ENCODE measurements around the gene UNC5C. TPM values are rescaled to one million over a fixed set of nuclear protein-coding genes. Genes with fewer than 3 reads are reported as not detected.

The UNC5C gene
- polyA plus RNA-seq, 1 of the 3 experiments (the other 2 are of a cell fraction) = 3.3 TPM

DNA sequence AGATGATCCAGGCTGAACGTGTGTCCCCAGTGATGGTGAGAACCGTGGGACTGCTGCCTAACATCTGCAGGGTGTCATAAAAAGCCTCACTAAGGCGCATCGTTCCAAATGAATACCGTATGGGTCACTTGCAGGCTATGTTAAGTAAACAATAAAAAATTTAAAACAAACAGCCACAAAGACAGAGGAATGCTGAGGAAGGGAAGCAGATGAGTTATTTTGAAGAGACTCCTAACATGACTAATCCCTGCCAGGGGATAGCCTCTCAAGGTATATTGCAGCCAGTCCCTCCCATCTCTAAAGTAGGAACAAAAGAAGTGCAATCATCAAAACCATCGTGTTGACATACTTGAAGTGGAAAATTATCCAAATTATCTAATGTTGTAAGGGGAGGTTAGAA is 83.8 kb downstream of the UNC5C start (continued):
- no peak for TF ChIP-seq PBX3 (IDR thresholded peaks at IDR 0.05)
- no peak for TF ChIP-seq JUND (IDR thresholded peaks at IDR 0.05)
- TF ChIP-seq EP300 (IDR thresholded peaks at IDR 0.05; ENCODE audit: borderline replicate concordance in 1 of 2, low read depth in 1 of 2, low read length in 1 of 2) = no peak
- TF ChIP-seq GATA2 (CRISPR knock-in tag; IDR thresholded peaks at IDR 0.05) = no peak

GRCh38 chr4:95462921-95463320 is 85.9 kb downstream of the UNC5C start:
- H2AFZ ChIP-seq (ENCODE audit: low read depth) = no peak overlapping the region
- H3K27ac ChIP-seq (ENCODE audit: low read depth in 2 of 2, low read length in 1 of 2) = peak overlapping the region in 1 of 2 experiments; percentile 79; a peak in 2 of 4 replicates
- H3K4me3 ChIP-seq (ENCODE audit: low read depth in 2 of 2, low read length in 1 of 2) = no peak overlapping the region; a peak in 1 of 4 replicates
- H3F3A ChIP-seq (replicated peaks; ENCODE audit: insufficient read depth) = no peaks in the 10 kb centered on the region
- TF ChIP-seq JUND (IDR thresholded peaks at IDR 0.05) (no peak), RAD21 (IDR thresholded peaks at IDR 0.05; ENCODE audit: low read length) (no peak), GATA2 (CRISPR knock-in tag; IDR thresholded peaks at IDR 0.05) (peak; percentile 33; the same call in 1 of the 2 replicates), ELF1 (IDR thresholded peaks at IDR 0.05) (no peak), FOXM1 (IDR thresholded peaks at IDR 0.05; ENCODE audit: low read depth) (no peak)
- ChIA-PET CTCF (no interaction called here), POLR2A (no interaction called here)
- no peak overlapping the region for H3K9ac ChIP-seq
- no peak for DNase-seq
- peaks cover 0 to 17% of the 10 kb centered on the region in 2 experiments; a peak in 2 of 4 replicates for H3K4me1 ChIP-seq (ENCODE audit: control insufficient read depth in 1 of 2, insufficient read depth in 2 of 2, low read depth in 1 of 2, low read length in 1 of 2)
- no peaks in the 10 kb centered on the region for H3K79me2 ChIP-seq (ENCODE audit: insufficient read depth)
- no peaks in the 10 kb centered on the region for H3K9me2 ChIP-seq
- H3K9me3 ChIP-seq = no peaks in the 10 kb centered on the region
- H4K20me1 ChIP-seq (ENCODE audit: insufficient read depth) = no peaks in the 10 kb centered on the region
- 89% methylated on average over 8 of the region's 8 CpGs for WGBS (ENCODE audit: low lambda C conversion rate)
- no peak overlapping the region for H3K4me2 ChIP-seq
- H3K27me3 ChIP-seq (ENCODE audit: insufficient read depth) = no peaks in the 10 kb centered on the region
- H3K36me3 ChIP-seq (replicated peaks in 1 of 2; ENCODE audit: control insufficient read depth in 1 of 2, insufficient read depth in 2 of 2, low read length in 1 of 2) = peaks cover 0 to 4% of the 10 kb centered on the region in 2 experiments

- H3K9me2 ChIP-seq = no peaks in the 10 kb centered on the region
- peaks cover 0 to 7% of the 10 kb centered on the region in 2 experiments; a peak in 2 of 4 replicates for H3K4me1 ChIP-seq (ENCODE audit: control insufficient read depth in 1 of 2, insufficient read depth in 2 of 2, low read depth in 1 of 2, low read length in 1 of 2)
- no peak overlapping the region for H2AFZ ChIP-seq (ENCODE audit: low read depth)
- H3F3A ChIP-seq (replicated peaks; ENCODE audit: insufficient read depth) = no peaks in the 10 kb centered on the region
- H4K20me1 ChIP-seq (ENCODE audit: insufficient read depth) = no peaks in the 10 kb centered on the region
- peaks cover 0 to 4% of the 10 kb centered on the region in 2 experiments for H3K36me3 ChIP-seq (replicated peaks in 1 of 2; ENCODE audit: control insufficient read depth in 1 of 2, insufficient read depth in 2 of 2, low read length in 1 of 2)
- H3K9ac ChIP-seq = no peak overlapping the region
- TF ChIP-seq EZH2phosphoT487 (IDR thresholded peaks at IDR 0.05; ENCODE audit: borderline replicate concordance, low read depth) = no peak
- no peak for TF ChIP-seq GATA2 (CRISPR knock-in tag; IDR thresholded peaks at IDR 0.05)
- no peak for TF ChIP-seq MEF2A (IDR thresholded peaks at IDR 0.05; ENCODE audit: borderline replicate concordance, low read depth)
- TF ChIP-seq, protein P1, sequence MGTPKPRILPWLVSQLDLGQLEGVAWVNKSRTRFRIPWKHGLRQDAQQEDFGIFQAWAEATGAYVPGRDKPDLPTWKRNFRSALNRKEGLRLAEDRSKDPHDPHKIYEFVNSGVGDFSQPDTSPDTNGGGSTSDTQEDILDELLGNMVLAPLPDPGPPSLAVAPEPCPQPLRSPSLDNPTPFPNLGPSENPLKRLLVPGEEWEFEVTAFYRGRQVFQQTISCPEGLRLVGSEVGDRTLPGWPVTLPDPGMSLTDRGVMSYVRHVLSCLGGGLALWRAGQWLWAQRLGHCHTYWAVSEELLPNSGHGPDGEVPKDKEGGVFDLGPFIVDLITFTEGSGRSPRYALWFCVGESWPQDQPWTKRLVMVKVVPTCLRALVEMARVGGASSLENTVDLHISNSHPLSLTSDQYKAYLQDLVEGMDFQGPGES (IDR thresholded peaks at IDR 0.05; ENCODE audit: low read depth, low read length) = no peak
- TF ChIP-seq PBX3 (IDR thresholded peaks at IDR 0.05) = no peak
- no peak for TF ChIP-seq TCF12 (IDR thresholded peaks at IDR 0.05)
- TF ChIP-seq POLR2AphosphoS5 (IDR thresholded peaks at IDR 0.05; ENCODE audit: low read depth, low read length) = no peak
- no peak for DNase-seq
- WGBS (ENCODE audit: low lambda C conversion rate) = 84% methylated on average over 4 of the region's 4 CpGs
- no peaks in the 10 kb centered on the region for H3K9me3 ChIP-seq
- no peak overlapping the region for H3K4me3 ChIP-seq (ENCODE audit: low read depth in 2 of 2, low read length in 1 of 2)
- no peaks in the 10 kb centered on the region for H3K27me3 ChIP-seq (ENCODE audit: insufficient read depth)
- POLR2A ChIA-PET = no interaction called here
- H3K27ac ChIP-seq (ENCODE audit: low read depth in 2 of 2, low read length in 1 of 2) = peak overlapping the region in 1 of 2 experiments; percentile 55; a peak in 2 of 4 replicates
- H3K4me2 ChIP-seq = no peak overlapping the region
- CTCF ChIA-PET = interaction anchor here (1.2 to 1.5 kb wide), 2 partner anchors 8 to 16 kb away, joined by 3 to 5 read pairs; no protein-coding TSS in a partner anchor
- H3K79me2 ChIP-seq (ENCODE audit: insufficient read depth) = no peaks in the 10 kb centered on the region
Observed at GRCh38 chr4:95457353-95457752, 91.4 kb downstream of the UNC5C start.
